ENCODE measurements around the gene CTU1.

CTU1 gene

DNA sequence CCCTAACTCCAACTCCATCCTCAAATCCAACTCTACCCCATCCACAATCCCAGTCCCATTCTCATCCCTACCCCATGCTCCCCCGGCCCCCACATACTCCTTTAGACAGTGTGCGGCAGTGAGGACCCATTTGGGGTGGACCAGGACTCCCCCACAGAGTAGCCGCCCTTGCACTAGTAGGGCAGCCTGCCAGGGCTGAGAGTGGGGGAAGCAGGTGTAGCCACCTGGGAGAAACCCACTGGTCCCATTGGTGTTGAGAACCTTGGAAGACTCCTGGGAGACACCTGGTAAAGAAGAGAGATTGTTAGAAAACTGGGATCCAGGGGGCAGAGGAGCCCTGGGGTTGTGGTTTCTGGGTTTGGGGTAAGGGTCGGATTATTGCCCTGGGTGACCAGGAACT lies 47.9 kb downstream of the CTU1 start:
- Histone ChIP-seq H3K4me1 (ENCODE audit: control insufficient read depth, insufficient read depth, low read length) (no peaks in the 10 kb centered on the region), H3K27ac (ENCODE audit: extremely low read depth, low read depth, low read length) (no peak overlapping the region), H3K4me3 (ENCODE audit: low read depth, low read length) (no peak overlapping the region), H3K36me3 (ENCODE audit: control insufficient read depth in 2 of 2, insufficient read depth in 1 of 2, low read length in 2 of 2) (no peaks in the 10 kb centered on the region), H3K9me3 (ENCODE audit: control insufficient read depth, insufficient read depth, low read depth, low read length) (no peaks in the 10 kb centered on the region)
- ChIA-PET POLR2A (no interaction called here), CTCF (interaction anchor here (0.9 kb wide), 1 partner anchor 36 kb away, joined by 3 read pairs; no protein-coding TSS in a partner anchor)
- TF ChIP-seq ZNF670 (tag by site-specific recombination; IDR thresholded peaks at IDR 0.05; ENCODE audit: low read depth) = no peak
- no peak for TF ChIP-seq YY2 (tag by site-specific recombination; IDR thresholded peaks at IDR 0.05)
- TF ChIP-seq ZNF830 (tag by site-specific recombination; IDR thresholded peaks at IDR 0.05; ENCODE audit: low read depth) = no peak
- TF ChIP-seq ZNF311 (tag by site-specific recombination; IDR thresholded peaks at IDR 0.05; ENCODE audit: borderline replicate concordance) = no peak

DNA sequence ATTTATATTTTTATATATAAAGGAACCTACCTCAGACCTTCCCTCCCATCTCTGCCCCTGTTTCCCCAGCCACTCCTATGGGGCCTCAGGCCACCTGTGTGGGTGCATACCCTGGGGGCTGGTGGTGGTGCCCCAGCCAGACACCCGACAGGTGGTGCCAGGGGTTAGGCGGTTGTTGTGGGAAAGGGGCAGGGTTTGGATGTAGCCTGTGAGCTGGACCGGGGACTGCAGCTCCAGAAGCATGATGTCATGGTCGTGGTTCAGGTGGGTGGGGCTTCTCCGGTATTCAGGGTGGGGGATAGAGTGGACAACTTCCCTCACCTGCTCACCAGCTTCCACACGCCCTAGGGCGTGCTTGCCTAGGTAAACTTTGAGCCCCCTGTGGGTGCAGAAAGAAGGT lies 48.5 kb downstream of the CTU1 start:
- Histone ChIP-seq H3K27ac (ENCODE audit: extremely low read depth, low read depth, low read length) (no peak overlapping the region), H3K36me3 (ENCODE audit: control insufficient read depth in 2 of 2, insufficient read depth in 1 of 2, low read length in 2 of 2) (no peaks in the 10 kb centered on the region), H3K4me3 (ENCODE audit: low read depth, low read length) (no peak overlapping the region), H3K4me1 (ENCODE audit: control insufficient read depth, insufficient read depth, low read length) (no peaks in the 10 kb centered on the region), H3K9me3 (ENCODE audit: control insufficient read depth, insufficient read depth, low read depth, low read length) (no peaks in the 10 kb centered on the region)
- ChIA-PET CTCF (interaction anchor here (0.9 to 1.0 kb wide), 2 partner anchors 37 to 38 kb away, joined by 3 read pairs; no protein-coding TSS in a partner anchor), POLR2A (interaction anchor here (0.6 kb wide), 1 partner anchor 42 kb away, joined by 9 read pairs; no protein-coding TSS in a partner anchor)
- TF ChIP-seq KLF10 (tag by site-specific recombination; IDR thresholded peaks at IDR 0.05) (no peak), ZFP37 (tag by site-specific recombination; IDR thresholded peaks at IDR 0.05) (no peak), ZIC2 (tag by site-specific recombination; IDR thresholded peaks at IDR 0.05) (no peak), ZNF416 (tag by site-specific recombination; IDR thresholded peaks at IDR 0.05) (no peak), ZNF530 (tag by site-specific recombination; IDR thresholded peaks at IDR 0.05; ENCODE audit: low read depth) (no peak), SP7 (tag by site-specific recombination; IDR thresholded peaks at IDR 0.05) (no peak), MZF1 (tag by site-specific recombination; IDR thresholded peaks at IDR 0.05; ENCODE audit: borderline replicate concordance) (no peak), MEIS1 (CRISPR knock-in tag; IDR thresholded peaks at IDR 0.05; ENCODE audit: borderline replicate concordance) (no peak), GLI4 (tag by site-specific recombination; IDR thresholded peaks at IDR 0.05) (no peak), HOXA7 (CRISPR knock-in tag; IDR thresholded peaks at IDR 0.05; ENCODE audit: borderline replicate concordance) (no peak)
- TF ChIP-seq, protein P1, sequence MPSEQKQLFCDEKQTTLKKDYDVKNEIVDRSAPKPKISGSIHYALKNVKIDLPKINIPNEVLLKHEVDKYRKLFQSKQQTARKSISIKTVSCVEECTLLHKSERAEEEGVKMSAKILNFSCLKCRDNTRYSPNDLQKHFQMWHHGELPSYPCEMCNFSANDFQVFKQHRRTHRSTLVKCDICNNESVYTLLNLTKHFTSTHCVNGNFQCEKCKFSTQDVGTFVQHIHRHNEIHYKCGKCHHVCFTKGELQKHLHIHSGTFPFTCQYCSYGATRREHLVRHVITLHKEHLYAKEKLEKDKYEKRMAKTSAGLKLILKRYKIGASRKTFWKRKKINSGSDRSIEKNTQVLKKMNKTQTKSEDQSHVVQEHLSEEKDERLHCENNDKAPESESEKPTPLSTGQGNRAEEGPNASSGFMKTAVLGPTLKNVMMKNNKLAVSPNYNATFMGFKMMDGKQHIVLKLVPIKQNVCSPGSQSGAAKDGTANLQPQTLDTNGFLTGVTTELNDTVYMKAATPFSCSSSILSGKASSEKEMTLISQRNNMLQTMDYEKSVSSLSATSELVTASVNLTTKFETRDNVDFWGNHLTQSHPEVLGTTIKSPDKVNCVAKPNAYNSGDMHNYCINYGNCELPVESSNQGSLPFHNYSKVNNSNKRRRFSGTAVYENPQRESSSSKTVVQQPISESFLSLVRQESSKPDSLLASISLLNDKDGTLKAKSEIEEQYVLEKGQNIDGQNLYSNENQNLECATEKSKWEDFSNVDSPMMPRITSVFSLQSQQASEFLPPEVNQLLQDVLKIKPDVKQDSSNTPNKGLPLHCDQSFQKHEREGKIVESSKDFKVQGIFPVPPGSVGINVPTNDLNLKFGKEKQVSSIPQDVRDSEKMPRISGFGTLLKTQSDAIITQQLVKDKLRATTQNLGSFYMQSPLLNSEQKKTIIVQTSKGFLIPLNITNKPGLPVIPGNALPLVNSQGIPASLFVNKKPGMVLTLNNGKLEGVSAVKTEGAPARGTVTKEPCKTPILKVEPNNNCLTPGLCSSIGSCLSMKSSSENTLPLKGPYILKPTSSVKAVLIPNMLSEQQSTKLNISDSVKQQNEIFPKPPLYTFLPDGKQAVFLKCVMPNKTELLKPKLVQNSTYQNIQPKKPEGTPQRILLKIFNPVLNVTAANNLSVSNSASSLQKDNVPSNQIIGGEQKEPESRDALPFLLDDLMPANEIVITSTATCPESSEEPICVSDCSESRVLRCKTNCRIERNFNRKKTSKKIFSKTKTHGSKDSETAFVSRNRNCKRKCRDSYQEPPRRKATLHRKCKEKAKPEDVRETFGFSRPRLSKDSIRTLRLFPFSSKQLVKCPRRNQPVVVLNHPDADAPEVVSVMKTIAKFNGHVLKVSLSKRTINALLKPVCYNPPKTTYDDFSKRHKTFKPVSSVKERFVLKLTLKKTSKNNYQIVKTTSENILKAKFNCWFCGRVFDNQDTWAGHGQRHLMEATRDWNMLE (tag by site-specific recombination; conservative IDR thresholded peaks at IDR 0.05; ENCODE audit: low read depth) = no peak
- TF ChIP-seq, protein P2, sequence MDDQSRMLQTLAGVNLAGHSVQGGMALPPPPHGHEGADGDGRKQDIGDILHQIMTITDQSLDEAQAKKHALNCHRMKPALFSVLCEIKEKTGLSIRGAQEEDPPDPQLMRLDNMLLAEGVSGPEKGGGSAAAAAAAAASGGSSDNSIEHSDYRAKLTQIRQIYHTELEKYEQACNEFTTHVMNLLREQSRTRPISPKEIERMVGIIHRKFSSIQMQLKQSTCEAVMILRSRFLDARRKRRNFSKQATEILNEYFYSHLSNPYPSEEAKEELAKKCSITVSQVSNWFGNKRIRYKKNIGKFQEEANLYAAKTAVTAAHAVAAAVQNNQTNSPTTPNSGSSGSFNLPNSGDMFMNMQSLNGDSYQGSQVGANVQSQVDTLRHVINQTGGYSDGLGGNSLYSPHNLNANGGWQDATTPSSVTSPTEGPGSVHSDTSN (CRISPR knock-in tag; IDR thresholded peaks at IDR 0.05) = no peak
- TF ChIP-seq, protein P3, sequence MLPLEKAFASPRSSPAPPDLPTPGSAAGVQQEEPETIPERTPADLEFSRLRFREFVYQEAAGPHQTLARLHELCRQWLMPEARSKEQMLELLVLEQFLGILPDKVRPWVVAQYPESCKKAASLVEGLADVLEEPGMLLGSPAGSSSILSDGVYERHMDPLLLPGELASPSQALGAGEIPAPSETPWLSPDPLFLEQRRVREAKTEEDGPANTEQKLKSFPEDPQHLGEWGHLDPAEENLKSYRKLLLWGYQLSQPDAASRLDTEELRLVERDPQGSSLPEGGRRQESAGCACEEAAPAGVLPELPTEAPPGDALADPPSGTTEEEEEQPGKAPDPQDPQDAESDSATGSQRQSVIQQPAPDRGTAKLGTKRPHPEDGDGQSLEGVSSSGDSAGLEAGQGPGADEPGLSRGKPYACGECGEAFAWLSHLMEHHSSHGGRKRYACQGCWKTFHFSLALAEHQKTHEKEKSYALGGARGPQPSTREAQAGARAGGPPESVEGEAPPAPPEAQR (tag by site-specific recombination; IDR thresholded peaks at IDR 0.05) = no peak
